WTC11 (cell line): ENCODE measurements around the gene NIPAL4. TPM values are rescaled to one million over a fixed set of nuclear protein-coding genes. Genes with fewer than 3 reads are reported as not detected.

Experiments
- ATAC-seq: fragments of 200-7000 bp; cut with Tn5 transposase; 2 replicates; pipeline ENCODE4 v1.10.0; 2021; ENCODE audit warnings: mild to moderate bottlenecking, moderate library complexity
- CTCF ChIA-PET: fragments of 300-600 bp; sonication (Branson Sonifier 250); formaldehyde crosslinking; loops from one replicate; lab custom pipeline; 2021; ENCODE audit warnings: antibody characterized with exemption; lab: Charles Lee
- POLR2A ChIA-PET: fragments of 350-600 bp; sonication (Branson Sonifier 250); formaldehyde crosslinking; loops from one replicate; lab custom pipeline; 2021; ENCODE audit warnings: antibody characterized with exemption; lab: Charles Lee
- DNase-seq: peaks from one replicate; pipeline ENCODE4 v3.0.0; 2021; ENCODE audit warnings: low spot score
- H3K27ac Mint-ChIP-seq: 2 replicates; pipeline ENCODE4 v1.8.0; 2021; ENCODE audit warnings: mixed read lengths
- H3K27me3 Mint-ChIP-seq: 2 replicates; pipeline ENCODE4 v1.8.0; 2021; ENCODE audit warnings: low read depth, mild to moderate bottlenecking, moderate library complexity, mixed read lengths
- H3K36me3 Mint-ChIP-seq: 2 replicates; pipeline ENCODE4 v1.8.0; 2021; ENCODE audit warnings: mixed read lengths
- H3K4me1 Mint-ChIP-seq: 2 replicates; pipeline ENCODE4 v1.8.0; 2022; ENCODE audit warnings: mixed read lengths
- H3K4me3 Mint-ChIP-seq: 2 replicates; pipeline ENCODE4 v1.8.0; 2021; ENCODE audit warnings: mild to moderate bottlenecking, moderate library complexity, mixed read lengths
- H3K9me3 Mint-ChIP-seq: 2 replicates; pipeline ENCODE4 v1.8.0; 2021; ENCODE audit warnings: mixed read lengths
- ATF3 ChIP-seq: sonication (generic); formaldehyde crosslinking; conservative IDR thresholded peaks from 2 replicates; pipeline ENCODE4 v1.8.1; 2022; ENCODE audit warnings: mild to moderate bottlenecking, missing genetic modification reagents
- GABPB1 ChIP-seq: sonication (generic); formaldehyde crosslinking; IDR thresholded peaks from 2 replicates; pipeline ENCODE4 v1.8.1; 2023; ENCODE audit warnings: mild to moderate bottlenecking, missing genetic modification reagents
- MXD4 ChIP-seq: fragments of 250-450 bp; sonication (Bioruptor Pico); IDR thresholded peaks from 2 replicates; pipeline ENCODE4 v1.8.0; 2021; ENCODE audit warnings: mild to moderate bottlenecking, moderate library complexity, borderline replicate concordance
- NFYB ChIP-seq: sonication (generic); formaldehyde crosslinking; conservative IDR thresholded peaks from 2 replicates; pipeline ENCODE4 v1.8.0; 2022; ENCODE audit warnings: low read depth, missing genetic modification reagents
- NR2C2 ChIP-seq: sonication (generic); formaldehyde crosslinking; IDR thresholded peaks from 2 replicates; pipeline ENCODE4 v1.8.0; 2022; ENCODE audit warnings: mild to moderate bottlenecking, missing genetic modification reagents
- RELA ChIP-seq: sonication (generic); formaldehyde crosslinking; IDR thresholded peaks from 2 replicates; pipeline ENCODE4 v1.8.1; 2022; ENCODE audit warnings: missing genetic modification reagents, mild to moderate bottlenecking, borderline replicate concordance
- TCF7 ChIP-seq: sonication (generic); formaldehyde crosslinking; IDR thresholded peaks from 2 replicates; pipeline ENCODE4 v1.8.0; 2022; ENCODE audit warnings: mild to moderate bottlenecking, low read depth, missing genetic modification reagents, moderate library complexity
- ZBTB21 ChIP-seq: sonication (generic); formaldehyde crosslinking; IDR thresholded peaks from 2 replicates; pipeline ENCODE4 v1.8.1; 2023; ENCODE audit warnings: mild to moderate bottlenecking, missing genetic modification reagents, borderline replicate concordance
- ZBTB43 ChIP-seq: sonication (generic); formaldehyde crosslinking; IDR thresholded peaks from 2 replicates; pipeline ENCODE4 v1.8.1; 2023; ENCODE audit warnings: mild to moderate bottlenecking, missing genetic modification reagents
- ZMAT4 ChIP-seq: fragments of 250-450 bp; sonication (Bioruptor Pico); IDR thresholded peaks from 2 replicates; pipeline ENCODE4 v1.9.0; 2021; ENCODE audit warnings: mild to moderate bottlenecking
- ZNF121 ChIP-seq: sonication (generic); formaldehyde crosslinking; IDR thresholded peaks from 2 replicates; pipeline ENCODE4 v1.8.0; 2023; ENCODE audit warnings: missing genetic modification reagents
- ZNF263 ChIP-seq: sonication (generic); formaldehyde crosslinking; IDR thresholded peaks from 2 replicates; pipeline ENCODE4 v1.8.1; 2022; ENCODE audit warnings: low read depth, mild to moderate bottlenecking, moderate library complexity, missing genetic modification reagents
- ZNF671 ChIP-seq: fragments of 250-450 bp; sonication (Bioruptor Pico); IDR thresholded peaks from 2 replicates; pipeline ENCODE4 v1.8.0; 2021; ENCODE audit warnings: mild to moderate bottlenecking
- total RNA-seq: library from RNA; stranded (reverse); gene quantifications from 3 replicates; pipeline ENCODE4 v1.2.3, GENCODE V29; 2021
- TF ChIP-seq, protein P1 (sequence below): sonication (generic); formaldehyde crosslinking; IDR thresholded peaks from 2 replicates; pipeline ENCODE4 v1.8.1; 2022; ENCODE audit warnings: missing genetic modification reagents, borderline replicate concordance
- TF ChIP-seq, protein P2 (sequence below): fragments of 250-450 bp; sonication (Bioruptor Pico); IDR thresholded peaks from 2 replicates; pipeline ENCODE4 v1.9.0; 2021; ENCODE audit warnings: mild to moderate bottlenecking
- TF ChIP-seq, protein P3 (sequence below): sonication (generic); formaldehyde crosslinking; IDR thresholded peaks from 2 replicates; pipeline ENCODE4 v1.8.0; 2022; ENCODE audit warnings: missing genetic modification reagents
- TF ChIP-seq, protein P4 (sequence below): sonication (generic); formaldehyde crosslinking; IDR thresholded peaks from 2 replicates; pipeline ENCODE4 v1.8.1; 2023; ENCODE audit warnings: mild to moderate bottlenecking, missing genetic modification reagents, borderline replicate concordance
- TF ChIP-seq, protein P5 (sequence below): sonication (generic); formaldehyde crosslinking; IDR thresholded peaks from 2 replicates; pipeline ENCODE4 v1.8.0; 2023; ENCODE audit warnings: missing genetic modification reagents

NIPAL4 gene
- total RNA-seq, 1 experiment from 2014 or later = not detected

DNA sequence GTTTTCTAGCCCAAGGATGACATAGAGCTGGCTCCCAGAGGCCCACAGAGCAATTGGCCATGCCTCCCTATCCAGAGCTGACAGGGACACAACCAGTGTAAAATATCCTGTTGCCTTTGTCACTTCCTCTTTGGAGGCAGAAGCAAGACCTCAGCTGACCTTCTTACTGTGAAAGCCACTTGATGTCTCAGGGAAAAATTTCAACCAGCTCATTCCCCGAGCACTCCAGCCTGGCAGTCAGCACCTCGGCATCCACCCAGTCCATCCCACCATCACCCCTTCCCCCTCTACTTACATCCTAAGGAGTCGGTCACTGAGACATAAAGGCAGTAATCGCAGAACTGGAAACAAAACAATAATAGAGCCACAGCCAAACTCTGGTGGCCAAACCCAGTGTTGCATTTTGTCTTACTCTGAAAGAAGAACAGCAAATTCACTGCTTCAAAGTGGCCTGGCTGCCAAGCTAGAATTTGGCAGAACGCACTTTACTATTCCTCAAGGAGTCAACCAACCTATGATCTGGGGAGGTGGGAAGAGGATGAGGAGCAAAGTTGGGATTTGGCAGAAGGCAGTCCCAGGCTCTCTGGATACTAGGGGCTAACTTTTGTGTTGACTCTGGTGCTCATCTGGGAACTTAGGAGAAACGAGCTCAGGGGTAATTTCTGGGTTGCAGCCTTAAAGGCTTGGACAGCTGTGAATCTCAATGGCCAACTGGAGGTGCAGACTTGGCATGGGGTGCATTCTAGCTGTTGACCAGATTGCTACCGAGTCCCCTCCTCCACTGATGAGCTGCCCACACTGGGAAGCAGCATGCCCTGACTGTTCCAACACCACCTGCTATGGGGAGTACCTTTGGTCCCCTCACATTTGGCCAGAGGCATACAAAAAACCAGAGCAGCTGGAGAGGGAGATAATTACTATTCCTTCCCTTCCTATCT, 13.6 kb downstream of the NIPAL4 start:
- DNase-seq = no peak
- no peaks in the 10 kb centered on the region for H3K27me3 Mint-ChIP-seq
- CTCF ChIA-PET = interaction anchor here (0.7 to 2.9 kb wide), 5 partner anchors 10 to 170 kb away, joined by 3 to 40 read pairs (median 4); no protein-coding TSS in a partner anchor
- POLR2A ChIA-PET = interaction anchor here (0.5 kb wide), 1 partner anchor 385 kb away, joined by 4 read pairs; no protein-coding TSS in a partner anchor
- no peak for TF ChIP-seq MXD4
- TF ChIP-seq ZNF121 (CRISPR knock-in tag) = no peak
- no peak for TF ChIP-seq NR2C2
- TF ChIP-seq ZNF671 (CRISPR knock-in tag) = no peak
- TF ChIP-seq ZNF263 (CRISPR knock-in tag) = no peak
- TF ChIP-seq NFYB (CRISPR knock-in tag) = no peak
- TF ChIP-seq TCF7 (CRISPR knock-in tag) = no peak
- no peak for TF ChIP-seq ATF3 (CRISPR knock-in tag)
- TF ChIP-seq, protein P1, sequence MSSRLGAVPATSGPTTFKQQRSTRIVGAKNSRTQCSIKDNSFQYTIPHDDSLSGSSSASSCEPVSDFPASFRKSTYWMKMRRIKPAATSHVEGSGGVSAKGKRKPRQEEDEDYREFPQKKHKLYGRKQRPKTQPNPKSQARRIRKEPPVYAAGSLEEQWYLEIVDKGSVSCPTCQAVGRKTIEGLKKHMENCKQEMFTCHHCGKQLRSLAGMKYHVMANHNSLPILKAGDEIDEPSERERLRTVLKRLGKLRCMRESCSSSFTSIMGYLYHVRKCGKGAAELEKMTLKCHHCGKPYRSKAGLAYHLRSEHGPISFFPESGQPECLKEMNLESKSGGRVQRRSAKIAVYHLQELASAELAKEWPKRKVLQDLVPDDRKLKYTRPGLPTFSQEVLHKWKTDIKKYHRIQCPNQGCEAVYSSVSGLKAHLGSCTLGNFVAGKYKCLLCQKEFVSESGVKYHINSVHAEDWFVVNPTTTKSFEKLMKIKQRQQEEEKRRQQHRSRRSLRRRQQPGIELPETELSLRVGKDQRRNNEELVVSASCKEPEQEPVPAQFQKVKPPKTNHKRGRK (CRISPR knock-in tag) = no peak
- TF ChIP-seq RELA (CRISPR knock-in tag) = no peak
- TF ChIP-seq ZBTB21 = no peak
- TF ChIP-seq GABPB1 (CRISPR knock-in tag) = no peak
- TF ChIP-seq, protein P2, sequence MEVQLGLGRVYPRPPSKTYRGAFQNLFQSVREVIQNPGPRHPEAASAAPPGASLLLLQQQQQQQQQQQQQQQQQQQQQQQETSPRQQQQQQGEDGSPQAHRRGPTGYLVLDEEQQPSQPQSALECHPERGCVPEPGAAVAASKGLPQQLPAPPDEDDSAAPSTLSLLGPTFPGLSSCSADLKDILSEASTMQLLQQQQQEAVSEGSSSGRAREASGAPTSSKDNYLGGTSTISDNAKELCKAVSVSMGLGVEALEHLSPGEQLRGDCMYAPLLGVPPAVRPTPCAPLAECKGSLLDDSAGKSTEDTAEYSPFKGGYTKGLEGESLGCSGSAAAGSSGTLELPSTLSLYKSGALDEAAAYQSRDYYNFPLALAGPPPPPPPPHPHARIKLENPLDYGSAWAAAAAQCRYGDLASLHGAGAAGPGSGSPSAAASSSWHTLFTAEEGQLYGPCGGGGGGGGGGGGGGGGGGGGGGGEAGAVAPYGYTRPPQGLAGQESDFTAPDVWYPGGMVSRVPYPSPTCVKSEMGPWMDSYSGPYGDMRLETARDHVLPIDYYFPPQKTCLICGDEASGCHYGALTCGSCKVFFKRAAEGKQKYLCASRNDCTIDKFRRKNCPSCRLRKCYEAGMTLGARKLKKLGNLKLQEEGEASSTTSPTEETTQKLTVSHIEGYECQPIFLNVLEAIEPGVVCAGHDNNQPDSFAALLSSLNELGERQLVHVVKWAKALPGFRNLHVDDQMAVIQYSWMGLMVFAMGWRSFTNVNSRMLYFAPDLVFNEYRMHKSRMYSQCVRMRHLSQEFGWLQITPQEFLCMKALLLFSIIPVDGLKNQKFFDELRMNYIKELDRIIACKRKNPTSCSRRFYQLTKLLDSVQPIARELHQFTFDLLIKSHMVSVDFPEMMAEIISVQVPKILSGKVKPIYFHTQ (CRISPR knock-in tag) = no peak
- TF ChIP-seq ZMAT4 (CRISPR knock-in tag) = no peak
- H3K27ac Mint-ChIP-seq = no peak overlapping the region
- no peaks in the 10 kb centered on the region for H3K36me3 Mint-ChIP-seq
- no peak for ATAC-seq
- H3K4me3 Mint-ChIP-seq = no peak overlapping the region
- peaks cover 6% of the 10 kb centered on the region for H3K4me1 Mint-ChIP-seq
- H3K9me3 Mint-ChIP-seq = no peaks in the 10 kb centered on the region

- ChIA-PET POLR2A (no interaction called here), CTCF (interaction anchor here (0.8 to 1.5 kb wide), 3 partner anchors 43 to 147 kb away, joined by 3 to 6 read pairs (median 3); no protein-coding TSS in a partner anchor)
- H3K36me3 Mint-ChIP-seq = no peaks in the 10 kb centered on the region
- peaks cover 20% of the 10 kb centered on the region for H3K4me1 Mint-ChIP-seq
- no peak for ATAC-seq
- DNase-seq = no peak
- H3K4me3 Mint-ChIP-seq = no peak overlapping the region
- no peaks in the 10 kb centered on the region for H3K27me3 Mint-ChIP-seq
- no peaks in the 10 kb centered on the region for H3K9me3 Mint-ChIP-seq
- no peak overlapping the region for H3K27ac Mint-ChIP-seq
- TF ChIP-seq, protein P3, sequence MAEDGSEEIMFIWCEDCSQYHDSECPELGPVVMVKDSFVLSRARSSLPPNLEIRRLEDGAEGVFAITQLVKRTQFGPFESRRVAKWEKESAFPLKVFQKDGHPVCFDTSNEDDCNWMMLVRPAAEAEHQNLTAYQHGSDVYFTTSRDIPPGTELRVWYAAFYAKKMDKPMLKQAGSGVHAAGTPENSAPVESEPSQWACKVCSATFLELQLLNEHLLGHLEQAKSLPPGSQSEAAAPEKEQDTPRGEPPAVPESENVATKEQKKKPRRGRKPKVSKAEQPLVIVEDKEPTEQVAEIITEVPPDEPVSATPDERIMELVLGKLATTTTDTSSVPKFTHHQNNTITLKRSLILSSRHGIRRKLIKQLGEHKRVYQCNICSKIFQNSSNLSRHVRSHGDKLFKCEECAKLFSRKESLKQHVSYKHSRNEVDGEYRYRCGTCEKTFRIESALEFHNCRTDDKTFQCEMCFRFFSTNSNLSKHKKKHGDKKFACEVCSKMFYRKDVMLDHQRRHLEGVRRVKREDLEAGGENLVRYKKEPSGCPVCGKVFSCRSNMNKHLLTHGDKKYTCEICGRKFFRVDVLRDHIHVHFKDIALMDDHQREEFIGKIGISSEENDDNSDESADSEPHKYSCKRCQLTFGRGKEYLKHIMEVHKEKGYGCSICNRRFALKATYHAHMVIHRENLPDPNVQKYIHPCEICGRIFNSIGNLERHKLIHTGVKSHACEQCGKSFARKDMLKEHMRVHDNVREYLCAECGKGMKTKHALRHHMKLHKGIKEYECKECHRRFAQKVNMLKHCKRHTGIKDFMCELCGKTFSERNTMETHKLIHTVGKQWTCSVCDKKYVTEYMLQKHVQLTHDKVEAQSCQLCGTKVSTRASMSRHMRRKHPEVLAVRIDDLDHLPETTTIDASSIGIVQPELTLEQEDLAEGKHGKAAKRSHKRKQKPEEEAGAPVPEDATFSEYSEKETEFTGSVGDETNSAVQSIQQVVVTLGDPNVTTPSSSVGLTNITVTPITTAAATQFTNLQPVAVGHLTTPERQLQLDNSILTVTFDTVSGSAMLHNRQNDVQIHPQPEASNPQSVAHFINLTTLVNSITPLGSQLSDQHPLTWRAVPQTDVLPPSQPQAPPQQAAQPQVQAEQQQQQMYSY (CRISPR knock-in tag) = no peak
- TF ChIP-seq ZBTB43 = no peak
- TF ChIP-seq, protein P4, sequence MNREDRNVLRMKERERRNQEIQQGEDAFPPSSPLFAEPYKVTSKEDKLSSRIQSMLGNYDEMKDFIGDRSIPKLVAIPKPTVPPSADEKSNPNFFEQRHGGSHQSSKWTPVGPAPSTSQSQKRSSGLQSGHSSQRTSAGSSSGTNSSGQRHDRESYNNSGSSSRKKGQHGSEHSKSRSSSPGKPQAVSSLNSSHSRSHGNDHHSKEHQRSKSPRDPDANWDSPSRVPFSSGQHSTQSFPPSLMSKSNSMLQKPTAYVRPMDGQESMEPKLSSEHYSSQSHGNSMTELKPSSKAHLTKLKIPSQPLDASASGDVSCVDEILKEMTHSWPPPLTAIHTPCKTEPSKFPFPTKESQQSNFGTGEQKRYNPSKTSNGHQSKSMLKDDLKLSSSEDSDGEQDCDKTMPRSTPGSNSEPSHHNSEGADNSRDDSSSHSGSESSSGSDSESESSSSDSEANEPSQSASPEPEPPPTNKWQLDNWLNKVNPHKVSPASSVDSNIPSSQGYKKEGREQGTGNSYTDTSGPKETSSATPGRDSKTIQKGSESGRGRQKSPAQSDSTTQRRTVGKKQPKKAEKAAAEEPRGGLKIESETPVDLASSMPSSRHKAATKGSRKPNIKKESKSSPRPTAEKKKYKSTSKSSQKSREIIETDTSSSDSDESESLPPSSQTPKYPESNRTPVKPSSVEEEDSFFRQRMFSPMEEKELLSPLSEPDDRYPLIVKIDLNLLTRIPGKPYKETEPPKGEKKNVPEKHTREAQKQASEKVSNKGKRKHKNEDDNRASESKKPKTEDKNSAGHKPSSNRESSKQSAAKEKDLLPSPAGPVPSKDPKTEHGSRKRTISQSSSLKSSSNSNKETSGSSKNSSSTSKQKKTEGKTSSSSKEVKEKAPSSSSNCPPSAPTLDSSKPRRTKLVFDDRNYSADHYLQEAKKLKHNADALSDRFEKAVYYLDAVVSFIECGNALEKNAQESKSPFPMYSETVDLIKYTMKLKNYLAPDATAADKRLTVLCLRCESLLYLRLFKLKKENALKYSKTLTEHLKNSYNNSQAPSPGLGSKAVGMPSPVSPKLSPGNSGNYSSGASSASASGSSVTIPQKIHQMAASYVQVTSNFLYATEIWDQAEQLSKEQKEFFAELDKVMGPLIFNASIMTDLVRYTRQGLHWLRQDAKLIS = no peak
- TF ChIP-seq, protein P5, sequence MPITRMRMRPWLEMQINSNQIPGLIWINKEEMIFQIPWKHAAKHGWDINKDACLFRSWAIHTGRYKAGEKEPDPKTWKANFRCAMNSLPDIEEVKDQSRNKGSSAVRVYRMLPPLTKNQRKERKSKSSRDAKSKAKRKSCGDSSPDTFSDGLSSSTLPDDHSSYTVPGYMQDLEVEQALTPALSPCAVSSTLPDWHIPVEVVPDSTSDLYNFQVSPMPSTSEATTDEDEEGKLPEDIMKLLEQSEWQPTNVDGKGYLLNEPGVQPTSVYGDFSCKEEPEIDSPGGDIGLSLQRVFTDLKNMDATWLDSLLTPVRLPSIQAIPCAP = no peak
Measured at GRCh38 chr5:157475432-157475831, 15.4 kb downstream of the NIPAL4 start.
